H1 (cell line): ENCODE data around the gene MBD3L2B. TPM values are rescaled to one million over a fixed set of nuclear protein-coding genes. Genes with fewer than 3 reads are reported as not detected.

ENCODE experiments used
- CTCF ChIA-PET: fragments of 300-600 bp; sonication (Branson Sonifier 250); formaldehyde crosslinking; loops from one replicate; lab custom pipeline; 2021; ENCODE audit not compliant: partially characterized antibody; lab: Charles Lee
- POLR2A ChIA-PET: fragments of 300-600 bp; sonication (Branson Sonifier 250); formaldehyde crosslinking; loops from one replicate; lab custom pipeline; 2021; ENCODE audit warnings: inconsistent platforms; ENCODE audit not compliant: partially characterized antibody; lab: Charles Lee
- DNase-seq, 2 experiments: peaks; one replicate each; pipeline versions ENCODE4 v3.0.0 to v3.0.0-alpha.2; 2010 to 2022; ENCODE audit warnings: low spot score in 2 of 2, low read depth in 1 of 2, mixed read lengths in 1 of 2
- FAIRE-seq: peaks from 2 replicates; lab custom pipeline; 2011; peaks lifted over from hg19 to GRCh38; lab: Jason Lieb, UNC
- H2AFZ ChIP-seq: 2 replicates; pipeline ENCODE4 v1.8.1; 2012; ENCODE audit warnings: low read length, inconsistent platforms
- H2AK5ac ChIP-seq: 2 replicates; pipeline ENCODE4 v1.6.1; 2013; ENCODE audit warnings: low read depth, low read length
- H2BK120ac ChIP-seq: replicated peaks from 2 replicates; pipeline ENCODE3; 2013; ENCODE audit warnings: low read depth, low read length, inconsistent platforms
- H2BK12ac ChIP-seq: 2 replicates; pipeline ENCODE4 v1.6.1; 2013; ENCODE audit warnings: low read depth, low read length
- H2BK15ac ChIP-seq: 2 replicates; pipeline ENCODE4 v1.6.1; 2013; ENCODE audit warnings: low read length
- H2BK20ac ChIP-seq: 2 replicates; pipeline ENCODE4 v1.6.1; 2013; ENCODE audit warnings: low read length
- H2BK5ac ChIP-seq: 2 replicates; pipeline ENCODE4 v1.6.1; 2013; ENCODE audit warnings: low read depth, low read length
- H3K14ac ChIP-seq: 2 replicates; pipeline ENCODE4 v1.6.1; 2013; ENCODE audit warnings: inconsistent platforms; ENCODE audit not compliant: insufficient read length
- H3K18ac ChIP-seq: 2 replicates; pipeline ENCODE4 v1.6.1; 2013; ENCODE audit warnings: low read length; ENCODE audit errors: extremely low read depth
- H3K23ac ChIP-seq: 2 replicates; pipeline ENCODE4 v1.6.1; 2013; ENCODE audit warnings: inconsistent platforms; ENCODE audit not compliant: insufficient read length
- H3K23me2 ChIP-seq: 2 replicates; pipeline ENCODE4 v1.6.1; 2013; ENCODE audit warnings: low read depth, low read length
- H3K27ac ChIP-seq: 2 replicates; pipeline ENCODE4 v1.6.1; 2011; ENCODE audit warnings: low read depth, low read length, inconsistent platforms
- H3K27me3 ChIP-seq, 4 experiments: replicated peaks in 1 of 4; 1 replicate in 1 of 4; 2 replicates in 3 of 4; pipeline versions ENCODE4 v1.6.1 to v1.8.1; 2011 to 2013; ENCODE audit warnings: low read length in 3 of 4, mild to moderate bottlenecking in 3 of 4, inconsistent platforms in 2 of 4, mixed read lengths in 2 of 4, moderate library complexity in 1 of 4; ENCODE audit not compliant: control insufficient read depth in 3 of 4, insufficient read depth in 3 of 4; ENCODE audit errors: extremely low read depth in 1 of 4
- H3K36me3 ChIP-seq, 4 experiments: 2 replicates each; pipeline versions ENCODE4 v1.6.1 to v1.8.1; 2011 to 2013; ENCODE audit warnings: mild to moderate bottlenecking in 4 of 4, low read length in 3 of 4, moderate library complexity in 2 of 4, control low read depth in 1 of 4, inconsistent platforms in 1 of 4; ENCODE audit not compliant: insufficient read depth in 4 of 4, control insufficient read depth in 2 of 4
- H3K4ac ChIP-seq: replicated peaks from 2 replicates; pipeline ENCODE3; 2013; ENCODE audit warnings: low read length, low read depth, mixed read lengths, inconsistent platforms; ENCODE audit not compliant: insufficient read length
- H3K4me1 ChIP-seq, 4 experiments: replicated peaks in 1 of 4; 1 replicate in 1 of 4; 2 replicates in 3 of 4; pipeline versions ENCODE4 v1.6.1 to v1.8.1; 2011 to 2013; ENCODE audit warnings: low read length in 3 of 4, inconsistent platforms in 2 of 4, mixed read lengths in 1 of 4; ENCODE audit not compliant: insufficient read depth in 4 of 4, control insufficient read depth in 3 of 4
- H3K4me2 ChIP-seq, 2 experiments: 2 replicates each; pipeline versions ENCODE4 v1.6.1 to v1.8.1; 2011 to 2013; ENCODE audit warnings: low read depth in 2 of 2, low read length in 2 of 2, control low read depth in 1 of 2, inconsistent platforms in 1 of 2, mild to moderate bottlenecking in 1 of 2; ENCODE audit not compliant: insufficient read depth in 1 of 2
- H3K4me3 ChIP-seq, 4 experiments: fragments of 200-600, 300-600 bp in 1 of 4; sonication (generic), shearing (Covaris generic), sonication (Bioruptor Twin) in 1 of 4; 2 replicates each; pipeline versions ENCODE4 v1.5.1 to v1.8.1; 2011 to 2016; ENCODE audit warnings: low read length in 4 of 4, low read depth in 3 of 4, control low read depth in 2 of 4, inconsistent platforms in 2 of 4, mild to moderate bottlenecking in 2 of 4, mixed read lengths in 1 of 4, moderate library complexity in 1 of 4; ENCODE audit not compliant: insufficient read depth in 2 of 4; ENCODE audit errors: extremely low read depth in 1 of 4
- H3K56ac ChIP-seq: replicated peaks from 2 replicates; pipeline ENCODE3; 2013; ENCODE audit warnings: low read depth, mild to moderate bottlenecking, mixed read lengths, low read length, inconsistent platforms; ENCODE audit not compliant: insufficient read length
- H3K79me1 ChIP-seq: 2 replicates; pipeline ENCODE4 v1.6.1; 2013; ENCODE audit warnings: low read depth, low read length, control low read depth
- H3K79me2 ChIP-seq, 2 experiments: 2 replicates each; pipeline versions ENCODE4 v1.6.1 to v1.8.1; 2012 to 2013; ENCODE audit warnings: low read length in 2 of 2, mild to moderate bottlenecking in 2 of 2, inconsistent platforms in 1 of 2; ENCODE audit not compliant: insufficient read depth in 2 of 2, control insufficient read depth in 1 of 2
- H3K9ac ChIP-seq, 4 experiments: replicated peaks in 1 of 4; 1 replicate in 1 of 4; 2 replicates in 3 of 4; pipeline versions ENCODE4 v1.6.1 to v1.8.1; 2011 to 2013; ENCODE audit warnings: low read depth in 3 of 4, low read length in 3 of 4, control low read depth in 2 of 4, mild to moderate bottlenecking in 2 of 4, moderate library complexity in 2 of 4, inconsistent platforms in 1 of 4; ENCODE audit errors: extremely low read depth in 1 of 4
- H3K9me3 ChIP-seq, 2 experiments: 2 replicates each; pipeline versions ENCODE4 v1.6.1 to v1.8.1; 2012 to 2013; ENCODE audit warnings: mild to moderate bottlenecking in 2 of 2, moderate library complexity in 2 of 2, control low read depth in 1 of 2, inconsistent platforms in 1 of 2, low read depth in 1 of 2, low read length in 1 of 2, mixed read lengths in 1 of 2; ENCODE audit not compliant: insufficient read depth in 2 of 2
- H4K20me1 ChIP-seq, 2 experiments: replicated peaks in 1 of 2; 2 replicates each; pipeline versions ENCODE3 to v1.8.1; 2011 to 2013; ENCODE audit warnings: inconsistent platforms in 2 of 2, low read length in 2 of 2, mild to moderate bottlenecking in 1 of 2; ENCODE audit not compliant: insufficient read depth in 2 of 2, control insufficient read depth in 1 of 2
- H4K5ac ChIP-seq: 2 replicates; pipeline ENCODE4 v1.6.1; 2013; ENCODE audit warnings: low read length, low read depth, mixed read lengths, inconsistent platforms; ENCODE audit not compliant: insufficient read length
- H4K8ac ChIP-seq: 2 replicates; pipeline ENCODE4 v1.8.0; 2013; ENCODE audit warnings: mild to moderate bottlenecking, moderate library complexity, low read length, inconsistent platforms; ENCODE audit not compliant: insufficient read depth; ENCODE audit errors: extremely low read depth
- H4K91ac ChIP-seq: replicated peaks from 2 replicates; pipeline ENCODE3; 2013; ENCODE audit warnings: low read length, mixed read lengths, inconsistent platforms; ENCODE audit not compliant: insufficient read length
- BCL11A ChIP-seq, 2 experiments: IDR thresholded peaks; one replicate each; pipeline ENCODE4 v1.6.1; 2011; ENCODE audit warnings: low read depth in 2 of 2, low read length in 2 of 2, mild to moderate bottlenecking in 2 of 2
- GTF2F1 ChIP-seq: IDR thresholded peaks from 2 replicates; pipeline ENCODE4 v1.6.1; 2012; ENCODE audit warnings: low read depth, low read length, improper control_type of control experiment, borderline replicate concordance
- HDAC6 ChIP-seq: IDR thresholded peaks from one replicate; pipeline ENCODE4 v1.7.1; 2012; ENCODE audit warnings: low read depth, mild to moderate bottlenecking, inconsistent platforms, low read length, moderate library complexity
- JUN ChIP-seq: IDR thresholded peaks from 2 replicates; pipeline ENCODE4 v1.6.1; 2011; ENCODE audit warnings: low read depth, mild to moderate bottlenecking, improper control_type of control experiment, low read length
- NANOG ChIP-seq: IDR thresholded peaks from 2 replicates; pipeline ENCODE4 v1.6.1; 2011; ENCODE audit warnings: low read length, low read depth, mild to moderate bottlenecking, inconsistent platforms; ENCODE audit not compliant: insufficient read depth, poor library complexity, severe bottlenecking
- PHF8 ChIP-seq: fragments of 200-600 bp; sonication (generic); conservative IDR thresholded peaks from 2 replicates; pipeline ENCODE4 v1.7.1; 2012; ENCODE audit warnings: low read depth, mild to moderate bottlenecking, inconsistent platforms, low read length, moderate library complexity
- RAD21 ChIP-seq, 2 experiments: IDR thresholded peaks in 1 of 2; conservative IDR thresholded peaks in 1 of 2; 2 replicates each; pipeline ENCODE4 v1.6.1; 2011; ENCODE audit warnings: low read depth in 2 of 2, low read length in 2 of 2, improper control_type of control experiment in 1 of 2, inconsistent platforms in 1 of 2, mild to moderate bottlenecking in 1 of 2, moderate library complexity in 1 of 2
- RXRA ChIP-seq: IDR thresholded peaks from 2 replicates; pipeline ENCODE4 v1.6.1; 2011; ENCODE audit warnings: low read depth, mild to moderate bottlenecking, low read length, moderate library complexity; ENCODE audit not compliant: insufficient read depth
- SIRT6 ChIP-seq: IDR thresholded peaks from one replicate; pipeline ENCODE4 v1.7.1; 2012; ENCODE audit warnings: low read length, inconsistent platforms
- SRF ChIP-seq: IDR thresholded peaks from 2 replicates; pipeline ENCODE4 v1.6.1; 2011; ENCODE audit warnings: mild to moderate bottlenecking, low read depth, low read length, moderate library complexity
- TAF1 ChIP-seq: IDR thresholded peaks from 2 replicates; pipeline ENCODE4 v1.6.1; 2011; ENCODE audit warnings: mild to moderate bottlenecking, low read depth, low read length
- TCF12 ChIP-seq: IDR thresholded peaks from 2 replicates; pipeline ENCODE4 v1.6.1; 2011; ENCODE audit warnings: low read depth, mild to moderate bottlenecking, low read length
- WGBS, 2 experiments: shearing (Covaris generic) in 1 of 2; methylation state at CpG; one replicate each; pipeline versions ENCODE4 v1.1.6 to v1.1.7; 2013 to 2015; ENCODE audit warnings: low lambda C conversion rate in 2 of 2, mixed read lengths in 2 of 2, inconsistent platforms in 1 of 2, low coverage in 1 of 2, missing lambda C conversion rate in 1 of 2; ENCODE audit not compliant: insufficient replicate concordance in 2 of 2, insufficient coverage in 1 of 2, insufficient read length in 1 of 2; ENCODE audit errors: extremely low coverage in 1 of 2, missing lambda C conversion rate in 1 of 2; 5-methylcytosine and 5-hydroxymethylcytosine counted together
- polyA plus RNA-seq, 7 experiments: library from polyadenylated mRNA; depleted of rRNA in 3 of 7; stranded (reverse) in 5 of 7; unstranded in 2 of 7; fragments of >200 nt in 5 of 7; fragments of 200-250 nt in 2 of 7; gene quantifications; 1 replicate in 5 of 7; 2 replicates in 1 of 7; 4 replicates in 1 of 7; pipeline versions ENCODE4 v1.2.1 to v1.2.3, GENCODE V29; 2011 to 2013; ENCODE audit warnings: missing spikeins in 2 of 7, mixed read lengths in 2 of 7
- total RNA-seq: library from RNA; stranded (reverse); fragmentation: NEBNext Ultra II Directional; extraction: Animal tissue kit (Norgen Biotek cat#: 25700); gene quantifications from 2 replicates; pipeline ENCODE4 v1.2.1, GENCODE V29; 2021
- TF ChIP-seq, protein P1 (sequence below): IDR thresholded peaks from 2 replicates; pipeline ENCODE4 v1.6.1; 2011; ENCODE audit warnings: low read length, improper control_type of control experiment

Gene MBD3L2B
- total and polyA plus RNA-seq, 2 of the 8 experiments (the other 6 are each of a cell fraction or from before 2014, with no cell fraction given), result not detected

DNA sequence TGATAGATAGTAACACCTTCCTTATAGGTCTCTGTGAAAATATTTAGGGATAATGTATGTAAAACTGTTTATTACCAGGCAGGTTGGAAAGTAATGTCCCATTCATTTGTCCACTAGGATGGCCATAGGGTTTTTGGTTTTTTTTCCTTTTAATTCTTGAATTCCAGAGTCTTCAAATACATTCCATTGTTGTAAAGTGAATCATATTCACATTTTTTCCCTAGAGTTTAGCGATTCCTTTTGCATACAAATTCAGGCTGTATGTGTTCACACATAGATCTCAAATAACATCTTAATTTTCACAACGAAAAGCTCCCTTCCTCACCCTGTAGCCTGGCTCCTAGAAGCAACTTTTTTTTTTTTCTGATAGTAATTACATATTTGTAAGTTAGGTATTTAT lies 46.5 kb upstream of the MBD3L2B start:
- 87% methylated on average over 2 of the region's 2 CpGs; no CpG with 5 or more reads in 1 of the 2 experiments for WGBS, 2 experiments
- H3K27ac ChIP-seq, result no peak overlapping the region
- no peak overlapping the region for H3K18ac ChIP-seq
- H3K23me2 ChIP-seq, result peaks cover 2% of the 10 kb centered on the region; the same call in 1 of the 2 replicates
- peaks cover 0 to 8% of the 10 kb centered on the region in 2 experiments; a peak in 2 of 4 replicates for H3K79me2 ChIP-seq
- FAIRE-seq, result no peak
- H3K4me1 ChIP-seq, result no peaks in the 10 kb centered on the region
- no peak for DNase-seq
- H3K23ac ChIP-seq, result no peak overlapping the region
- H4K91ac ChIP-seq, result no peak overlapping the region
- no peak overlapping the region for H3K14ac ChIP-seq
- no peak overlapping the region for H2BK12ac ChIP-seq
- H3K4me2 ChIP-seq, result no peak overlapping the region
- no peak overlapping the region for H2BK15ac ChIP-seq
- H4K5ac ChIP-seq, result no peak overlapping the region
- H4K8ac ChIP-seq, result no peak overlapping the region
- H2AK5ac ChIP-seq, result no peak overlapping the region
- H3K79me1 ChIP-seq, result no peaks in the 10 kb centered on the region
- CTCF ChIA-PET, result no interaction called here
- no peaks in the 10 kb centered on the region for H4K20me1 ChIP-seq
- no peak overlapping the region for H3K9ac ChIP-seq
- peaks cover 6 to 15% of the 10 kb centered on the region in 2 experiments; a peak in 2 of 4 replicates for H3K9me3 ChIP-seq
- peaks cover 4 to 10% (median 6%) of the 10 kb centered on the region in 4 experiments; a peak in 7 of 8 replicates for H3K36me3 ChIP-seq
- POLR2A ChIA-PET, result no interaction called here
- no peak overlapping the region for H2BK120ac ChIP-seq
- no peaks in the 10 kb centered on the region for H3K27me3 ChIP-seq
- H3K4me3 ChIP-seq, result no peak overlapping the region
- no peak overlapping the region for H2AFZ ChIP-seq
- no peak overlapping the region for H2BK5ac ChIP-seq
- no peak overlapping the region for H3K4ac ChIP-seq
- no peak overlapping the region for H2BK20ac ChIP-seq
- no peak overlapping the region for H3K56ac ChIP-seq
- TF ChIP-seq RXRA (no peak), PHF8 (no peak), BCL11A (IDR thresholded peaks at IDR 0.05; ENCODE audit: low read depth in 2 of 2, low read length in 2 of 2) (no peak), JUN (no peak), TAF1 (no peak), HDAC6 (no peak), TCF12 (no peak), NANOG (no peak), SRF (no peak), RAD21 (IDR thresholded peaks at IDR 0.05 in 1 of 2, conservative IDR thresholded peaks at IDR 0.05 in 1 of 2; ENCODE audit: low read depth in 2 of 2, low read length in 2 of 2) (no peak), GTF2F1 (no peak), SIRT6 (no peak)
- TF ChIP-seq, protein P1, sequence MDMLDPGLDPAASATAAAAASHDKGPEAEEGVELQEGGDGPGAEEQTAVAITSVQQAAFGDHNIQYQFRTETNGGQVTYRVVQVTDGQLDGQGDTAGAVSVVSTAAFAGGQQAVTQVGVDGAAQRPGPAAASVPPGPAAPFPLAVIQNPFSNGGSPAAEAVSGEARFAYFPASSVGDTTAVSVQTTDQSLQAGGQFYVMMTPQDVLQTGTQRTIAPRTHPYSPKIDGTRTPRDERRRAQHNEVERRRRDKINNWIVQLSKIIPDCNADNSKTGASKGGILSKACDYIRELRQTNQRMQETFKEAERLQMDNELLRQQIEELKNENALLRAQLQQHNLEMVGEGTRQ, result no peak
